ENCODE data around the gene IL4I1.

GRCh38 chr19:49932041-49932451, 35.4 kb upstream of the IL4I1 start:
- TF ChIP-seq CTCF (IDR thresholded peaks at IDR 0.05 in 2 of 3, conservative IDR thresholded peaks at IDR 0.05 in 1 of 3; ENCODE audit: borderline replicate concordance in 1 of 3, insufficient read depth in 1 of 3, low read depth in 2 of 3, low read length in 2 of 3) = no peak
- TF ChIP-seq, protein P1, sequence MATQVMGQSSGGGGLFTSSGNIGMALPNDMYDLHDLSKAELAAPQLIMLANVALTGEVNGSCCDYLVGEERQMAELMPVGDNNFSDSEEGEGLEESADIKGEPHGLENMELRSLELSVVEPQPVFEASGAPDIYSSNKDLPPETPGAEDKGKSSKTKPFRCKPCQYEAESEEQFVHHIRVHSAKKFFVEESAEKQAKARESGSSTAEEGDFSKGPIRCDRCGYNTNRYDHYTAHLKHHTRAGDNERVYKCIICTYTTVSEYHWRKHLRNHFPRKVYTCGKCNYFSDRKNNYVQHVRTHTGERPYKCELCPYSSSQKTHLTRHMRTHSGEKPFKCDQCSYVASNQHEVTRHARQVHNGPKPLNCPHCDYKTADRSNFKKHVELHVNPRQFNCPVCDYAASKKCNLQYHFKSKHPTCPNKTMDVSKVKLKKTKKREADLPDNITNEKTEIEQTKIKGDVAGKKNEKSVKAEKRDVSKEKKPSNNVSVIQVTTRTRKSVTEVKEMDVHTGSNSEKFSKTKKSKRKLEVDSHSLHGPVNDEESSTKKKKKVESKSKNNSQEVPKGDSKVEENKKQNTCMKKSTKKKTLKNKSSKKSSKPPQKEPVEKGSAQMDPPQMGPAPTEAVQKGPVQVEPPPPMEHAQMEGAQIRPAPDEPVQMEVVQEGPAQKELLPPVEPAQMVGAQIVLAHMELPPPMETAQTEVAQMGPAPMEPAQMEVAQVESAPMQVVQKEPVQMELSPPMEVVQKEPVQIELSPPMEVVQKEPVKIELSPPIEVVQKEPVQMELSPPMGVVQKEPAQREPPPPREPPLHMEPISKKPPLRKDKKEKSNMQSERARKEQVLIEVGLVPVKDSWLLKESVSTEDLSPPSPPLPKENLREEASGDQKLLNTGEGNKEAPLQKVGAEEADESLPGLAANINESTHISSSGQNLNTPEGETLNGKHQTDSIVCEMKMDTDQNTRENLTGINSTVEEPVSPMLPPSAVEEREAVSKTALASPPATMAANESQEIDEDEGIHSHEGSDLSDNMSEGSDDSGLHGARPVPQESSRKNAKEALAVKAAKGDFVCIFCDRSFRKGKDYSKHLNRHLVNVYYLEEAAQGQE (IDR thresholded peaks at IDR 0.05; ENCODE audit: low read depth) = no peak
- no peak for TF ChIP-seq EZH2 (IDR thresholded peaks at IDR 0.05)
- TF ChIP-seq ZNF274 (IDR thresholded peaks at IDR 0.05; ENCODE audit: low read depth, low read length) = no peak
- TF ChIP-seq, protein P2, sequence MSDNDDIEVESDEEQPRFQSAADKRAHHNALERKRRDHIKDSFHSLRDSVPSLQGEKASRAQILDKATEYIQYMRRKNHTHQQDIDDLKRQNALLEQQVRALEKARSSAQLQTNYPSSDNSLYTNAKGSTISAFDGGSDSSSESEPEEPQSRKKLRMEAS (IDR thresholded peaks at IDR 0.05) = no peak
